Panc1 (cell line): ENCODE results near the gene ZC3H15. TPM values are rescaled to one million over a fixed set of nuclear protein-coding genes. Genes with fewer than 3 reads are reported as not detected.

Experiments used
- ATAC-seq: fragments of 200-7000 bp; cut with Tn5 transposase; 2 replicates; pipeline ENCODE4 v1.9.1; 2020; ENCODE audit warnings: mild to moderate bottlenecking, moderate library complexity
- BruUV-seq: library from RNA; stranded (reverse); fragments of 400-500 nt; replicated peaks from 2 replicates; lab custom pipeline; 2021; lab: Mats Ljungman, UMichigan
- CTCF ChIA-PET: fragments of 300-600 bp; sonication (Branson Sonifier 250); formaldehyde crosslinking; loops from one replicate; lab custom pipeline; 2022; ENCODE audit warnings: antibody characterized with exemption; lab: Charles Lee
- POLR2A ChIA-PET: fragments of 300-600 bp; sonication (Branson Sonifier 250); formaldehyde crosslinking; loops from one replicate; lab custom pipeline; 2022; ENCODE audit warnings: antibody characterized with exemption; lab: Charles Lee
- DNase-seq: peaks from one replicate; pipeline ENCODE4 v3.0.0-alpha.2; 2010; ENCODE audit warnings: low read depth, low spot score
- H3K27ac ChIP-seq: 2 replicates; pipeline ENCODE4 v1.5.1; 2011; ENCODE audit warnings: mild to moderate bottlenecking, low read length, inconsistent platforms
- H3K27me3 ChIP-seq: fragments of 200-500 bp; sonication (Bioruptor generic); 2 replicates; pipeline ENCODE4 v1.6.0; 2014; ENCODE audit warnings: low read length, inconsistent platforms; ENCODE audit not compliant: control insufficient read depth, insufficient read depth
- H3K36me3 ChIP-seq: fragments of 200-500 bp; sonication (Bioruptor generic); 2 replicates; pipeline ENCODE4 v1.5.1; 2014; ENCODE audit warnings: inconsistent platforms, mild to moderate bottlenecking, low read length, moderate library complexity; ENCODE audit not compliant: control insufficient read depth, insufficient read depth
- H3K4me1 ChIP-seq: 2 replicates; pipeline ENCODE4 v1.5.1; 2011; ENCODE audit warnings: inconsistent platforms, mild to moderate bottlenecking, low read length, moderate library complexity; ENCODE audit not compliant: control insufficient read depth, insufficient read depth
- H3K4me3 ChIP-seq, 2 experiments: 2 replicates each; pipeline ENCODE4 v1.5.1; 2011 to 2012; ENCODE audit warnings: low read depth in 2 of 2, low read length in 2 of 2, mild to moderate bottlenecking in 2 of 2, inconsistent platforms in 1 of 2, moderate library complexity in 1 of 2
- H3K9me3 ChIP-seq: fragments of 200-500 bp; sonication (Bioruptor generic); 2 replicates; pipeline ENCODE4 v1.5.1; 2014; ENCODE audit warnings: low read depth, mild to moderate bottlenecking, inconsistent platforms, low read length, moderate library complexity; ENCODE audit not compliant: control insufficient read depth, insufficient read depth
- POLR2AphosphoS5 ChIP-seq: IDR thresholded peaks from 2 replicates; pipeline ENCODE4 v1.6.1; 2012; ENCODE audit warnings: mild to moderate bottlenecking, low read depth, low read length, moderate library complexity
- REST ChIP-seq, 2 experiments: IDR thresholded peaks; 2 replicates each; pipeline ENCODE4 v1.6.1; 2011 to 2012; ENCODE audit warnings: low read depth in 2 of 2, control low read depth in 1 of 2, low read length in 1 of 2, mild to moderate bottlenecking in 1 of 2, moderate library complexity in 1 of 2; ENCODE audit not compliant: insufficient read depth in 1 of 2
- SIN3A ChIP-seq: IDR thresholded peaks from 2 replicates; pipeline ENCODE4 v1.6.1; 2012; ENCODE audit warnings: low read depth, mild to moderate bottlenecking, low read length, moderate library complexity, borderline replicate concordance; ENCODE audit not compliant: insufficient read depth
- TCF7L2 ChIP-seq: IDR thresholded peaks from 2 replicates; pipeline ENCODE4 v1.6.1; 2011; ENCODE audit warnings: mild to moderate bottlenecking, low read depth, low read length, inconsistent platforms
- in situ Hi-C: cut with HindIII; loops from 2 replicates; pipeline ENCODE4 v1.10.0; 2016; ENCODE audit warnings: low sequenced_read_pairs, low pct_unique_long_range_greater_than_20kb
- intact Hi-C: fragments of 100-400 bp; cut with micrococcal nuclease; formaldehyde crosslinking; loops from one replicate; pipeline ENCODE4 v1.10.0; 2022; ENCODE audit not compliant: unreplicated experiment
- total RNA-seq: library from RNA; stranded (reverse); gene quantifications from one replicate; pipeline ENCODE4 v1.2.1, GENCODE V29; 2021; ENCODE audit not compliant: unreplicated experiment
- TF ChIP-seq, protein P1 (sequence below): fragments of 450-650 bp; IDR thresholded peaks from 2 replicates; pipeline ENCODE4 v1.5.1; 2017; ENCODE audit warnings: mild to moderate bottlenecking

The ZC3H15 gene
- total RNA-seq, 1 experiment from 2014 or later, result 72.8 TPM

DNA sequence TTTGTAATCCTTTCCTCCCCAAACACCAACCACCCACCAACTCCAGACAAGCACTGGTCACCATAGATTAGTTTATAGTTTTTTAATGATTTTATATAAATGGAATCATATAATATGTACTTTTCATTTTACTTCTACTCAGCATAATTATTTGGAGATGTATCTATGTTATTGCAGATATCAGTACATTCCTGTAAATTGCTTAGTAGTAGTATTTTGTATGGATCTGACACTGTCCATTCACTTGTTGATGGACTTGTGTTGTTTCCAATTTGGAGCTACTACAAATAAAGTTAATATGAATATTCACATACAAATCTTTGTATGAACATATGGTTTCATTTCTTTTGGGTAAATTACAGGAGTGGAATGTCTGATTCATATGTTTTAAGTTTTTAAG lies 31.0 kb downstream of the ZC3H15 start:
- in situ Hi-C loops (no loop called here), intact Hi-C loops (loop anchor here (5.0 kb wide), 1 partner anchor 75 kb away; the partner anchor contains the start of gene ITGAV)
- TF ChIP-seq, protein P1, sequence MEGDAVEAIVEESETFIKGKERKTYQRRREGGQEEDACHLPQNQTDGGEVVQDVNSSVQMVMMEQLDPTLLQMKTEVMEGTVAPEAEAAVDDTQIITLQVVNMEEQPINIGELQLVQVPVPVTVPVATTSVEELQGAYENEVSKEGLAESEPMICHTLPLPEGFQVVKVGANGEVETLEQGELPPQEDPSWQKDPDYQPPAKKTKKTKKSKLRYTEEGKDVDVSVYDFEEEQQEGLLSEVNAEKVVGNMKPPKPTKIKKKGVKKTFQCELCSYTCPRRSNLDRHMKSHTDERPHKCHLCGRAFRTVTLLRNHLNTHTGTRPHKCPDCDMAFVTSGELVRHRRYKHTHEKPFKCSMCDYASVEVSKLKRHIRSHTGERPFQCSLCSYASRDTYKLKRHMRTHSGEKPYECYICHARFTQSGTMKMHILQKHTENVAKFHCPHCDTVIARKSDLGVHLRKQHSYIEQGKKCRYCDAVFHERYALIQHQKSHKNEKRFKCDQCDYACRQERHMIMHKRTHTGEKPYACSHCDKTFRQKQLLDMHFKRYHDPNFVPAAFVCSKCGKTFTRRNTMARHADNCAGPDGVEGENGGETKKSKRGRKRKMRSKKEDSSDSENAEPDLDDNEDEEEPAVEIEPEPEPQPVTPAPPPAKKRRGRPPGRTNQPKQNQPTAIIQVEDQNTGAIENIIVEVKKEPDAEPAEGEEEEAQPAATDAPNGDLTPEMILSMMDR, result no peak
- TF ChIP-seq TCF7L2 (no peak), REST (IDR thresholded peaks at IDR 0.05; ENCODE audit: insufficient read depth in 1 of 2, low read depth in 2 of 2, low read length in 1 of 2) (no peak), SIN3A (no peak), POLR2AphosphoS5 (no peak)
- no peak for ATAC-seq
- Histone ChIP-seq H3K4me1 (no peaks in the 10 kb centered on the region; the same call in 1 of the 2 replicates), H3K27ac (no peak overlapping the region), H3K4me3 (no peak overlapping the region), H3K9me3 (no peaks in the 10 kb centered on the region), H3K36me3 (peaks cover 17% of the 10 kb centered on the region), H3K27me3 (no peaks in the 10 kb centered on the region)
- BruUV-seq, result no TSS peak
- POLR2A ChIA-PET, result no interaction called here
- CTCF ChIA-PET, result no interaction called here
- DNase-seq, result no peak

- BruUV-seq, result no TSS peak
Measured at GRCh38 chr2:186518291-186518690, 32.2 kb downstream of the ZC3H15 start.

More at GRCh38 chr2:186518291-186518690, 32.2 kb downstream of the ZC3H15 start:
- no peak overlapping the region for H3K27ac ChIP-seq
- no peaks in the 10 kb centered on the region for H3K9me3 ChIP-seq
- H3K27me3 ChIP-seq, result no peaks in the 10 kb centered on the region
- intact Hi-C loops, result loop anchor here (5.0 kb wide), 1 partner anchor 74 kb away; the partner anchor contains the start of gene ITGAV
- no peak for ATAC-seq
- ChIA-PET POLR2A (no interaction called here), CTCF (no interaction called here)
- H3K4me3 ChIP-seq, result no peak overlapping the region
- in situ Hi-C loops, result no loop called here
- no peaks in the 10 kb centered on the region; the same call in 1 of the 2 replicates for H3K4me1 ChIP-seq
- TF ChIP-seq TCF7L2 (no peak), REST (IDR thresholded peaks at IDR 0.05; ENCODE audit: insufficient read depth in 1 of 2, low read depth in 2 of 2, low read length in 1 of 2) (no peak), SIN3A (no peak), POLR2AphosphoS5 (no peak)
- TF ChIP-seq, protein P1, result no peak
- DNase-seq, result no peak
- peaks cover 11% of the 10 kb centered on the region for H3K36me3 ChIP-seq
